Neural crest cell (in vitro differentiated cells): Measurements from ENCODE around the gene NELFB. TPM values are rescaled to one million over a fixed set of nuclear protein-coding genes. Genes with fewer than 3 reads are reported as not detected.

ENCODE experiments used
- DNase-seq: peaks from one replicate; pipeline ENCODE4 v3.0.0; 2021; ENCODE audit warnings: low read depth, mixed read lengths, low spot score
- H3K27ac Mint-ChIP-seq: one replicate; pipeline ENCODE4 v1.8.0; 2021; ENCODE audit warnings: mild to moderate bottlenecking, mixed read lengths; ENCODE audit not compliant: unreplicated experiment
- H3K27me3 Mint-ChIP-seq: 2 replicates; pipeline ENCODE4 v1.8.0; 2021; ENCODE audit warnings: low read depth, mild to moderate bottlenecking, mixed read lengths
- H3K36me3 Mint-ChIP-seq: 2 replicates; pipeline ENCODE4 v1.8.0; 2021; ENCODE audit warnings: low read depth, mild to moderate bottlenecking, mixed read lengths
- H3K4me1 Mint-ChIP-seq: 2 replicates; pipeline ENCODE4 v1.8.0; 2021; ENCODE audit warnings: mixed read lengths
- H3K4me3 Mint-ChIP-seq: one replicate; pipeline ENCODE4 v1.8.0; 2021; ENCODE audit warnings: mild to moderate bottlenecking, mixed read lengths
- H3K9me3 Mint-ChIP-seq: 2 replicates; pipeline ENCODE4 v1.8.0; 2021; ENCODE audit warnings: mixed read lengths
- CTCF ChIP-seq: fragments of 200-600 bp; sonication (generic); conservative IDR thresholded peaks from 2 replicates; pipeline ENCODE4 v1.5.0; 2021; ENCODE audit warnings: antibody characterized with exemption, mild to moderate bottlenecking
- total RNA-seq: library from RNA; stranded (reverse); gene quantifications from 2 replicates; pipeline ENCODE4 v1.2.1, GENCODE V29; 2021

Gene NELFB
- total RNA-seq, 1 donor from 2014 or later, result 79.0 TPM

GRCh38 chr9:137302118-137302448 is 47.0 kb downstream of the NELFB start, which contains the start of gene NRARP:
Gene NRARP, minus strand, starts transcription at chr9:137302271. Its CDS starts 343 bp downstream, at chr9:137301928.
- H3K9me3 Mint-ChIP-seq, result no peaks in the 10 kb centered on the region
- TF ChIP-seq CTCF, result no peak
- H3K27me3 Mint-ChIP-seq, result peaks cover 24% of the 10 kb centered on the region
- H3K27ac Mint-ChIP-seq, result peak within 1 kb of the TSS; percentile 92
- peaks cover 44% of the 10 kb centered on the region for H3K4me1 Mint-ChIP-seq
- H3K36me3 Mint-ChIP-seq, result peaks cover 4% of the 10 kb centered on the region
- peak within 1 kb of the TSS; percentile 97 for H3K4me3 Mint-ChIP-seq
- DNase-seq, result peak; percentile 85

GRCh38 chr9:137302449-137303150 is 47.5 kb downstream of the NELFB start:
- TF ChIP-seq CTCF, result peak; percentile 79
- Mint-ChIP-seq H3K36me3 (peaks cover 4% of the 10 kb centered on the region), H3K27ac (no peak overlapping the region), H3K9me3 (no peaks in the 10 kb centered on the region), H3K4me3 (peak overlapping the region; percentile 64), H3K27me3 (peaks cover 20% of the 10 kb centered on the region), H3K4me1 (peaks cover 40% of the 10 kb centered on the region)
- peak; percentile 73 for DNase-seq

GRCh38 chr9:137303151-137303892 is 48.2 kb downstream of the NELFB start:
- H3K27ac Mint-ChIP-seq, result peak overlapping the region; percentile 43
- H3K4me3 Mint-ChIP-seq, result peak overlapping the region; percentile 64
- no peaks in the 10 kb centered on the region for H3K9me3 Mint-ChIP-seq
- no peak for DNase-seq
- TF ChIP-seq CTCF, result no peak
- peaks cover 4% of the 10 kb centered on the region for H3K36me3 Mint-ChIP-seq
- H3K27me3 Mint-ChIP-seq, result peaks cover 20% of the 10 kb centered on the region
- peaks cover 40% of the 10 kb centered on the region for H3K4me1 Mint-ChIP-seq

- DNase-seq, result no peak
- H3K36me3 Mint-ChIP-seq, result peaks cover 4% of the 10 kb centered on the region
- TF ChIP-seq CTCF, result no peak
- peak overlapping the region; percentile 64 for H3K4me3 Mint-ChIP-seq
- peaks cover 18% of the 10 kb centered on the region for H3K27me3 Mint-ChIP-seq
- no peak overlapping the region for H3K27ac Mint-ChIP-seq
- peaks cover 37% of the 10 kb centered on the region for H3K4me1 Mint-ChIP-seq
- H3K9me3 Mint-ChIP-seq, result no peaks in the 10 kb centered on the region
These were observed 48.8 kb downstream of the NELFB start for GRCh38 chr9:137303893-137304382.

- DNase-seq, result no peak
These were observed 49.4 kb downstream of the NELFB start for GRCh38 chr9:137304383-137305059.

More at GRCh38 chr9:137304383-137305059, 49.4 kb downstream of the NELFB start:
- peak overlapping the region; percentile 79 for H3K4me3 Mint-ChIP-seq
- peak; percentile 28 for TF ChIP-seq CTCF
- peaks cover 13% of the 10 kb centered on the region for H3K27me3 Mint-ChIP-seq
- H3K27ac Mint-ChIP-seq, result no peak overlapping the region
- no peaks in the 10 kb centered on the region for H3K9me3 Mint-ChIP-seq
- peaks cover 32% of the 10 kb centered on the region for H3K4me1 Mint-ChIP-seq
- H3K36me3 Mint-ChIP-seq, result peaks cover 4% of the 10 kb centered on the region
